Esophagus squamous epithelium (tissue), 4 donors: ENCODE measurements around the gene FOXR1.

Experiments
- CTCF ChIP-seq, 6 experiments: fragments of 450-650 bp in 4 of 6; fragments of 200-600 bp in 2 of 6; sonication (generic) in 2 of 6; IDR thresholded peaks; one replicate each; pipeline ENCODE4 v1.5.1; 2016 to 2019; ENCODE audit warnings: antibody characterized with exemption in 6 of 6, mild to moderate bottlenecking in 4 of 6, moderate library complexity in 4 of 6
- POLR2A ChIP-seq, 4 donors: fragments of 450-650 bp; IDR thresholded peaks; one replicate each; pipeline ENCODE4 v1.6.1; 2017; ENCODE audit warnings: antibody characterized with exemption in 4 of 4, mild to moderate bottlenecking in 4 of 4, moderate library complexity in 3 of 4

GRCh38 chr11:119030029-119030328, 58.4 kb downstream of the FOXR1 start:
- TF ChIP-seq CTCF (IDR thresholded peaks at IDR 0.05): no peak
- TF ChIP-seq POLR2A (IDR thresholded peaks at IDR 0.05): no peak
